ENCODE data around the gene GIGYF2.

DNA sequence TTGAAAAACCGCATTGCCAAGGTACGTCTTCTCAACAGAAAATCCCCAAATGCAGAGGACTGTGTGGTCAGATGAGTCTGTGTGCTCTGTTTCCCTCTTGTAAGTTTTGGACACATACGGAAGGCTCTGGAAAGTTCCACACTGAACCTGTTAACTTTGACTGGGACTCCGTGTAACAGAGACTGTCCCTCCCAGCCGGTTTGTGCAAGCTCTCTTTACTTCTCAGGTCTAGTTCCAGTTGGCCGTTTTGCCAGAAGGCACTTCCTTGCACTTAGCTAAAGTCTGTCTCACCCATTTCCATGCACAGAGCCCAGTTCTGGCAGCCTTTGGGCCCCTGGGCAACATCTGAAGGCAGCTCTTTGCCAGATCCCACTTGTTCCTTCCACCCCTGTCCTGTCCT is 41.7 kb upstream of the GIGYF2 start:
- TF ChIP-seq NFIC (IDR thresholded peaks at IDR 0.05), result no peak
- TF ChIP-seq, protein P1, sequence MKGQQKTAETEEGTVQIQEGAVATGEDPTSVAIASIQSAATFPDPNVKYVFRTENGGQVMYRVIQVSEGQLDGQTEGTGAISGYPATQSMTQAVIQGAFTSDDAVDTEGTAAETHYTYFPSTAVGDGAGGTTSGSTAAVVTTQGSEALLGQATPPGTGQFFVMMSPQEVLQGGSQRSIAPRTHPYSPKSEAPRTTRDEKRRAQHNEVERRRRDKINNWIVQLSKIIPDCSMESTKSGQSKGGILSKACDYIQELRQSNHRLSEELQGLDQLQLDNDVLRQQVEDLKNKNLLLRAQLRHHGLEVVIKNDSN (IDR thresholded peaks at IDR 0.05), result no peak
- TF ChIP-seq TCF12 (IDR thresholded peaks at IDR 0.05; ENCODE audit: low read depth), result no peak
- no peak for TF ChIP-seq CREB1 (IDR thresholded peaks at IDR 0.05; ENCODE audit: low read depth)
- TF ChIP-seq CEBPB (IDR thresholded peaks at IDR 0.05), result no peak
- no peak for TF ChIP-seq EP300 (IDR thresholded peaks at IDR 0.05; ENCODE audit: borderline replicate concordance)
- TF ChIP-seq, protein P2, sequence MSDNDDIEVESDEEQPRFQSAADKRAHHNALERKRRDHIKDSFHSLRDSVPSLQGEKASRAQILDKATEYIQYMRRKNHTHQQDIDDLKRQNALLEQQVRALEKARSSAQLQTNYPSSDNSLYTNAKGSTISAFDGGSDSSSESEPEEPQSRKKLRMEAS (IDR thresholded peaks at IDR 0.05), result no peak
- TF ChIP-seq, protein P3, sequence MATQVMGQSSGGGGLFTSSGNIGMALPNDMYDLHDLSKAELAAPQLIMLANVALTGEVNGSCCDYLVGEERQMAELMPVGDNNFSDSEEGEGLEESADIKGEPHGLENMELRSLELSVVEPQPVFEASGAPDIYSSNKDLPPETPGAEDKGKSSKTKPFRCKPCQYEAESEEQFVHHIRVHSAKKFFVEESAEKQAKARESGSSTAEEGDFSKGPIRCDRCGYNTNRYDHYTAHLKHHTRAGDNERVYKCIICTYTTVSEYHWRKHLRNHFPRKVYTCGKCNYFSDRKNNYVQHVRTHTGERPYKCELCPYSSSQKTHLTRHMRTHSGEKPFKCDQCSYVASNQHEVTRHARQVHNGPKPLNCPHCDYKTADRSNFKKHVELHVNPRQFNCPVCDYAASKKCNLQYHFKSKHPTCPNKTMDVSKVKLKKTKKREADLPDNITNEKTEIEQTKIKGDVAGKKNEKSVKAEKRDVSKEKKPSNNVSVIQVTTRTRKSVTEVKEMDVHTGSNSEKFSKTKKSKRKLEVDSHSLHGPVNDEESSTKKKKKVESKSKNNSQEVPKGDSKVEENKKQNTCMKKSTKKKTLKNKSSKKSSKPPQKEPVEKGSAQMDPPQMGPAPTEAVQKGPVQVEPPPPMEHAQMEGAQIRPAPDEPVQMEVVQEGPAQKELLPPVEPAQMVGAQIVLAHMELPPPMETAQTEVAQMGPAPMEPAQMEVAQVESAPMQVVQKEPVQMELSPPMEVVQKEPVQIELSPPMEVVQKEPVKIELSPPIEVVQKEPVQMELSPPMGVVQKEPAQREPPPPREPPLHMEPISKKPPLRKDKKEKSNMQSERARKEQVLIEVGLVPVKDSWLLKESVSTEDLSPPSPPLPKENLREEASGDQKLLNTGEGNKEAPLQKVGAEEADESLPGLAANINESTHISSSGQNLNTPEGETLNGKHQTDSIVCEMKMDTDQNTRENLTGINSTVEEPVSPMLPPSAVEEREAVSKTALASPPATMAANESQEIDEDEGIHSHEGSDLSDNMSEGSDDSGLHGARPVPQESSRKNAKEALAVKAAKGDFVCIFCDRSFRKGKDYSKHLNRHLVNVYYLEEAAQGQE (IDR thresholded peaks at IDR 0.05; ENCODE audit: low read depth), result no peak
- TF ChIP-seq YY1 (IDR thresholded peaks at IDR 0.05; ENCODE audit: low read depth), result no peak
- no peak for TF ChIP-seq RAD21 (IDR thresholded peaks at IDR 0.05; ENCODE audit: low read depth)
- no peak for TF ChIP-seq TEAD4 (IDR thresholded peaks at IDR 0.05)

All from Ishikawa (cell line).